ENCODE data around the gene TOM1.

Gene TOM1

DNA sequence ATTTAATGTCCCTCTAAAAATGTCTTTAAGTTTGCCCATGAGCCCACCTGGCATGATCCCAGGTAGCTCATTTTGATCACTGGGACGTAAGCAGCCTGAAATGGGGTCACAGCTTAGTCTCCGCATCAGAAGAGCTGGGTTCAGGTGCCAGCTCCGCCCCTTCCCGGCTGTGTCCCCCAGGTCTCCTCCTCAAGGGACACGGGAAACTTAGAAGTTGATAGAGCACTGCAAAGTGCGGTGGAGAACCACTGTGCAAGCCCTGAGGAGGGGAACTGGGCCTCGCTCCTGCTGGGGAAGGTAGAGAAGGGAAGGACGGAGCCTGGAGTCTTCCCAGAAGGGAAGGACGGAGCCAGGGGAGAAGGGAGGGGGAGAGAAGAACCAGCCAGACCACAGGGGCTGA is 7.7 kb downstream of the TOM1 start:
- no peak for DNase-seq (ENCODE audit: low read depth)

DNA sequence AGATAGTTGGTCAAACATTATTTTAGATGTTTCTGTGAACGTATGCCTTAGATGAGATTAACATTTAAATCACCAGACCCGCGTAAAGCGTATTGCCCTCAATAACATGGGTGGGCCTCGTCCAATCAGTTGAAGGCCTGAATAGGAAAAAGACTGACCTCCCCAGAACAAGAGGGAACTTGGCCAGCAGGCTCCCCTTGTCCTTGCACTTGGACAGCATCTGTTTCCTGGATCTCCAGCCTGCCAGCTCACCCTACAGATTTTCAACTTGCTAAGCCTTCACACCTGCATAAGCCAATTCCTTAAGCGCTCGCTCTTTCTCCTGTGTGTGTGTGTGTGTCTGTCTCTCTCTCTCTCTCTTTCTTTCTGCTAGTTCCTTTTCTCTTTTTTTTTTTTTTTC is 8.2 kb downstream of the TOM1 start:
- DNase-seq (ENCODE audit: low read depth): no peak

DNA sequence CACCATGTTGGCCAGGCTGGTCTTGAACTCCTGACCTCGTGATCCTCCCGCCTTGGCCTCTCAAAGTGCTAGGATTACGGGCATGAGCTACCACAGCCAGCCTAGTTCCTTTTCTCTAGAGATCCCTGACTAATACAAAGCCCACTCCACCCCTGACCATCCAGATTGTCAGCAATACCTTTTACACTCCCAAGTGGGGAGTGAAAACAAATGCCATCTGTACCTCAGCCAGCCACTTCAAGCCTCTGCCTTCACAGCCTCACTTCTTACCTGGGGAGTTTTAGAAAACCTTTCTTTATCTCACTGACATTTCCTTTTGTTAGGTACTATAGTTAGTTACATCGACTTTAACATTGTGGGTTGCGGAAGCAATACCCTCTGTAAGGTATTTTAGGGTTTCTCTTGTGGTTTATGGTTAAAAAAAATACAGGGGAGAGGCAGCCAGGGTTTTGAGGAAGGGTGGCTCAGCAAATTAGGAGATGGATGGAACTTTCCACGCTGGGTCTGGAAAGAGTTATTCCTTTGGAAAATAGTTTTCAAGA is 8.9 kb downstream of the TOM1 start:
- no peak for DNase-seq (ENCODE audit: low read depth)

DNA sequence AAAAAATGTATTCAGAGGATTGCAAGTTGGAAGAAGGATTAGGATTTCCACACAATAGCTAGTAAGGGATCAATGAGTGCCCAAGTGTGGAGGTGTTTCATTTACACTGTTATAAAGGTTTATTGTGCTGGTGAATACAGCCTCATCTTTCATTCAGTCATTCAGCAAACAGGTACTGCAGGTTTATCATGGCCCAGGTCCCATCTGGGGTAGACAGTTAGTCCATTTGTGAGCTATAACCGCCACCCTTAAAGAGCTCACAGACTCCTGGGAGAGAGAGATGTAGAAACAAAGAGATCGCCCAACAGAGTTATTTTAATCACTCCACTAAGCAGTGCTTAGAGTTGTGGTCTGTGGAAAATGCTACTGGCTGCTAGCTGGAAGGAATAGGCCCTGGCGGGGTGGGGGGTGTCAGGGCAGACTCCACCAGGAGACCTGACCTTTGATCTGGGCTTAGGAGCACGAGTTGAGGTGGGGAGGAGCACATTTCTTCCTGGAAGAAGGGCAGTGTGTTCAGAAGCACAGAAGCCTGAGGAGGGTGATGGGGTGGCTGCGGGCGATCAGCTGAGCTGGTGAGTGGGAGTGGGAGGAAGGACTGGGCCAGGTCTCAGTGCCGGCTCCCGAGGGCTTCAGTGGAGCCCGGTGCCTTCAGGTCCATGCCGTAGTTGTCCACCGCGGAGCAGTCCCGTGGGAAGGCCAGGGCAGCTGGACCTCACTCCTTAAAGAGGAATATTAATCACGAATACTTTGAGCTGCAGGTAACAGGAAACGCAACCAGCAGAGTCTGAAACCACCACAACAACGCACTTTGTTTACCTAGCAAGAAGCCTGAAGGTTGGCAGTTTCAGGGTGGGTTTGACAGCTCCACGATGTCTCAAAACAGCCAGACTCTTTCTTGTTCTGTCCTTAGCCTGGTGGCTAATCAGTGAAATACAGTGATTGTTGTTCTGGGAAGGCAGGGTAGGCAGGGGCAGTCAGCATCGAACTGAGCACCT is 11.2 kb downstream of the TOM1 start:
- DNase-seq (ENCODE audit: low read depth): no peak

DNA sequence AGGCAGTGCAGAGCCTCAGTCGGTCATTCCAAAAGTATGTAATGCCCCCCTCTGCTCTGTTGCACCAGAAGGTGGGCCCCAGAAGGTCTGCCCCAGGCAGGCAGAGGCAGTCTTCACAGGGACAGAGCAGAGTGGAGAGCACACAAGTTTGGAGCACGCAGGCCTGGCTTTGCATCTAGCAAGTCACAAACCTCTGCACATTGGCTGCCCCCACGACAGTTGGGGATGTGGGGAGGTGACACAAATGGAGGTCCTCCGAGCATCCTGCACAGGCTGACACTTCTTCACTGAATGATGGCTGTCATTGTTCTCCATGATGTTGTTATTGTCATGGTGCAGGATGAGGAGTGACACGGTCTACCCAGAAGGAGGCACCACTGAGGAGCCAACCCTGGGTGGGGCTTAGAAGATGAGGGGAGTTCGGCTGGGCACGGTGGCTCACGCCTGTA is 11.9 kb downstream of the TOM1 start:
- no peak for DNase-seq (ENCODE audit: low read depth)

DNA sequence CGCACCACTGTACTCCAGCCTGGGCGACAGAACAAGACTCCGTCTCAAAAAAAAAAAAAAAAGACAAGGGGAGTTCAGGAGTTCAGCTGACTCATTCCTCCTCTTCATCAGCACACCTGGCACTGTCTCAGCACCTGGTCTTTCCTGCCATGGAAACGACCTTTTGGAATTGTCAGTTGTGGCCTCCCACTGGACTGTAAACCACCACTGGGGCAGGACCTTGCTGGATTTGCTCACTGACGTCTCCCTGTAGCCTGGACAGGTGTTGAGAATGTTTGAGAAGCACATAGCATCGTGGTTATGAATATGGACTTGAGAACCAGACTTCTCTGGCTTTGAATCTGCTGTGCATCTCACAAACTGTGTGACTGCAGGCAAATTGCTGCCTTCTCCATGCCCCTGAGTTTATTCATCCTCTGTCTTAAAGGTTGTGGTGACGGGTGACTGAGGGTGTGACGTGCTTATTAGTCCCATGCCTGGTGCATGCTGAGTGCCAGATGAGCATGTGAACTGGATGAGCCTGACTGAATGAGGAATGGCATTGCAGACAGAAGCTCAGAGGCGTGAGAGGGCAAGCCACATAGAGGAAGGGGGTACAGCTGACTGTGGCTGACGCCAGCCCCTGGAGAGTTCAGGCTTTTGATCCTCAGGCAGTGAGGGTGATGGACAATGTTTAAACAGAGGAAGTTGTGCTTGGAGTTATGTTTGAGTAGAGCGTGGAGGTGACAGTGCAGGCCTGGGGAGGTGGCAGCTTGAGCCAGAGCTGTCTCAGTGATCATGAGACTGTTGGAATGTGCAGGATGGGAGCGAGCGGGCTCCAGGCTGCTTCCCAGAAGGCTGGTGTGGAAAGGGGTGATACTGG is 12.7 kb downstream of the TOM1 start:
- DNase-seq (ENCODE audit: low read depth): no peak

DNA sequence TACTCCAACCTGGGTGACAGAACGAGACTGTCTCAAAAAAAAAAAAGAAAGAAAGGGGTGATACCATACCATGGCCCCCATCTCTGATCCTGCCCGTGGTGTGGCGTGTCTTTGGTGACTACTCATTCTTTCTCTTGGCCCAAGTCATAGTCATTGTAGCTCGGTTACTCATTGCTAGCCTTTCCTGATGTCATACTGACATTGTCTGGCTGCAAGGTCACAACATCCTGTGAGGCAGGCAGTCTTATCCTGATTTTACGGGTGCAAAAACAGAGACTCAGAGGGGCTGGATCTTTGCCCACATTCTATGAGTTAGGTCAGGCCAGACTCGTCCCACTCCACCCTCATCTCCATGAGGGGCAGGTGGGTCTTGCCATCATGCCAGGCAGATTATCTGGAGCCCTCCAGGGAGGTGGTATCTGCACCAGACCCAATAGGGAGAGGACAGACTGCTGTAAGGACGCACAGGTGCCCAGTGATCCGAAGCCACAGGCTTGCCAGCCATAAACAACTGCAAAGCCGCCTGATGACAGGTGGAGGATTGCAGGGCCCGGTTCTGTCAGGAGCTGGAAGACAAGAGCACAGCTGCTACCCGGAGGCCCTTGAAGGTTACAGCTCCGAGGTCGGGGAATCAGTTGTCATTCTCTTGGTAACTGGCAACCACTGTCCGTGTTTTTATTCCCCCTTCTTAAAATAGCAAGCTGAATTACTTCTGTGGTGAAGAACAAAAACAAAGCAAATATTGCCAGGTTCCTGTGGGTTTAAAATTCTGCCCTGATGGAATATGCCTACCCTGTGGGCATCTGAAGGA is 13.8 kb downstream of the TOM1 start:
- DNase-seq (ENCODE audit: low read depth): no peak

DNA sequence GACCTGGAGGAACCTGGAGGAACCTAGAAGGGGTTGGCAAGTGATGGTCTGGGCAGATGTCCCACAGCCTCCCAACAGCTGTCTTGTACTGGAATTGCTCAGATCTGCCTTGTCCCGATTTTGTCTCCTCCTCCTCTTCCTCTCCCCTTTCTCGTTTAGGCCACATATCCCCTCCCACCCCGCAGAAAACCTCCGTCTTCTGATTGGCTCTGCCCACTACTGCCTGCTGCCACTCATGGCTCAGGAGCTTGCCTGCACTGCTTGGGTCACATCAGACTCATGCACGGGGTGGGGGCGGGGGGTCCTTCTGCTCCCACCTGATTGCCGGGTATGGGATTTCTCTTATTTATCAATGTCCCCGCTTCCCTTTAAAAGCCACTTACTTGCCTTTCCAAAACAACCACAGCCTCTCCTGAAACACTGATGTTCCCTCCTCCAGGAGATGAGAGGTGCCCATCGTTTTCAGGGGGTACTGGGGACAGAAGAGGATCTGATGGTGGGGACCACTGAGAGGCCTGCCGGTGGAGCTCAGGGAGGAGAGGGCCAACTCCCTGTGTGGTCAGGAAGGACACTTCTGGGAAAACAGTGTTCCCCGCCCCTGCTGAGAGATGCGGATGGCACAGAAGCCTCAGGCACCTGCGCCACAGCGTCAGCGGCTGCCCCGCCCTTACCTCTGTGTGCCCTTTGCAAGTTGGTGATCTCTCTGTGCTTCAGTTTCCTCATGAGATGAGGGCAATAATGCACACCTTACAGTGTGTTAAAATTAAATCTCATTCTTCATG is 14.7 kb downstream of the TOM1 start:
- DNase-seq (ENCODE audit: low read depth): no peak

DNA sequence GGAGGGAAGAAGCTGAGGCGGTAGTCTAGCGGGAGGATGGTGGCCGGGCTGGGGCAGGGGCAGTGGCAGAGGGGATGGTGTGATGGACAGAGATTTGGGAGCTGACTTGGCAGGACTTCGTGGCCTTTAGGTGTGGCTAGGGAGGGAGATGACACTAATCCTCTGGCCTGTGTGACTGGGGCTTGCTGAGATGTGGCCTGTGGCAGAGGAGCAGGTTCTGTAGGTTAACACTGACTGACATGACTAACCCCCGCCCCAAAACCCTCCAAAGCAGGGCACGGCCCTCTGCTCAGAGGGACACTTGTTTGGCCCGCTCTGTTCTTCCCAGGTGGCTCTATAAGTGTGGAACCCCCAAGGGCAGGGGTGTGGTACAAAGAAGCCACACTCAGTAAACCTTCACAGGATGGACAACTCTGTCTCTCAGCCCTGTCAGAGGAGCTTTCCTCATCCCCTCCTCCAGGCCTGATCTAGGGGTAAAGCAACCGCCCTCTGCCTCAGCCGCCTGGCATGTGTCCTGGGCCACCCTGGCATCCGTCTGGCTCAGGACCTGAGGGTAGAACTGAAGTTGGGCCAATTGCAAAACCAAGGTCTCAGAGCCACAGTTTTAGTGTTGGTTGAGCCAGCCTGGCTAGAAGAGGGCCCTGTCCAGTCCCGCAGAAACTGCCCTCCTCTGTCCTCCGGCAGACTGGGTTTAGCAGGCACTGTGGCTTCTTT is 15.6 kb downstream of the TOM1 start:
- no peak for DNase-seq (ENCODE audit: low read depth)

DNA sequence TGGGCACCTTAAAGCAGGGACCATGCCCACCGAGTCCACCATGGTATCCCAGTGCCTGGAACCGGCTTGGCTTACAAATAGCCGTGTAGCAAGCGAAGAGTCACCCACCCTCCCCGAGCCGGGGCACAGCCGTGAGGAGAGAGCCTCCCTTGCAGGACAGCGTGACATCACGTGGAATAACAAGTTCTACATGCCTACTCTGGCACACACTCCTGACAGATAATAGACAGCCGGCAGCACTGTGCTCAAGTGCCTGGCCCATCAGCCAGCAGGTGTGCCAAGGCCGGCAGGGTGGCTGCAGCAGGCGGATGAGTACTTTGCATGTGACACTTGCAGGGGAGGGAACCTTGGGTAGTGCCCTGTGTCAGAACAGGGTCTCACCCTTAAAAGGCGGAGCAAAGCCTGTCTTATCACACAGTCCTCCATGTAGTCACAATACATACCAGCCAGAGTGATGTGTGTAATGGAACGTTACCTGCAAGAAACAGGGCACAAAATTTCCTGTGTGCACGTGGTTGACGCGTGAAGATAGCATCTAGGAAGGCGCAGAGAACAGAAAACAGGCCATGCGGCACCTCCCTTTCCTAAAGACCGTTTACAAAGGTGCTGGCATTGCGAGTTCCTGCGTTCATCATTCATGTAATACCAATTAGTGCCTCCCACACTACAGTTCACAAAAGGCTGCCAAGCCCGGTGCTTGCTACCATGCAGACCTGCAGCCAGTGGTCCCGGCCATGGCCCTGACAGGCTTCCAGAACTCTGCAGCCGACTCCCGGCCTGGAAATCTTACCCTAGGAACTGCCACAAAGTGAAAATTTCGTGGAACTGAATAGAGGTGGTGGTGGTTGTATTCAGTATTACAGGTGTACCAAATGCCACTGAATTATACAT is 16.4 kb downstream of the TOM1 start:
- no peak for DNase-seq (ENCODE audit: low read depth)

DNA sequence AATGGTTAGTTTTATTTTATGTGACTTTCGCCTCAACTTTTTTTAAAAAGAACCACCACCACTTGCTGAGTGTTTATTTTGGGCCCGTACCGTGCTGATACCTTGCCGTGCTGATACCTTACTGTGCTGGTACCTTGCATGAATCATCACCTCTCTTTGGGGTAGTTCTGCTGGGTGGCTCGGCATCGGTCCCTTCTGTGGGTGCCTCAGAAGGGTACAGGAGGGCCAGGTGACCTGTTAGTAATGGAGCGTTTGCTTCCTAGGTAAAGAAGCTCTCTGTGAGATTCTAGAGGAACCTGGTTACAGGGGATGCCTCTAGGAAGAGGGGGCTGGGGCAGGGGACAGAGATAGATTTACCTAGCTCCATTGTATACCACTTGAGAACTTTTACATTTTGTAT is 17.1 kb downstream of the TOM1 start:
- no peak for DNase-seq (ENCODE audit: low read depth)

DNA sequence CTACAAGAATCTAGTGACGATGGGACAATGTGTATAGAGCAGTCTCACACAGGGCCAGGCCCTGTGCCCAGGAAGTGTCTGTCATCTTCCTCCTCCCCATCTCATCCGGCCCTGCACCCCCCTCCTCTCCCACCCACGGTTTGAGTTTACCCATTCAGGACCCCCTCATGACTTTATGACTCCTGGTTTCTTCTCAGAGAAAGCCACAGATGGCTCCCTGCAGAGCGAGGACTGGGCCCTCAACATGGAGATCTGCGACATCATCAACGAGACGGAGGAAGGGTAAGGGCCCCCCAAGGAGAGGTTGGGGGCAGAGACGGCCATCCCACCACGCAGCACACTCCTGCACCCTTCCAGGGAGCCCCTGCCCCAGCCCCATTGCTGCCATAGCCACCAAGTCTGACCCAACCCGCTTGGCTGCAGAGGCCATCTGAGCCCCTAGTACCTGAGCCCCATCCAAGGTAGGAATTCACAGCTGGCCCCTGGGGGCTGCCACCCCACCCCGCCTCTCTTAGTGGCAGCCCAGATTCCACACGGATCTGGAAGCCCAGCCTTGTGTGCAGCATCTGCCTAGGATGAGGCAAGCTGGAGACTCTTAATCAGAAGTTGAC is 18.1 kb downstream of the TOM1 start:
- no peak for DNase-seq (ENCODE audit: low read depth)

DNA sequence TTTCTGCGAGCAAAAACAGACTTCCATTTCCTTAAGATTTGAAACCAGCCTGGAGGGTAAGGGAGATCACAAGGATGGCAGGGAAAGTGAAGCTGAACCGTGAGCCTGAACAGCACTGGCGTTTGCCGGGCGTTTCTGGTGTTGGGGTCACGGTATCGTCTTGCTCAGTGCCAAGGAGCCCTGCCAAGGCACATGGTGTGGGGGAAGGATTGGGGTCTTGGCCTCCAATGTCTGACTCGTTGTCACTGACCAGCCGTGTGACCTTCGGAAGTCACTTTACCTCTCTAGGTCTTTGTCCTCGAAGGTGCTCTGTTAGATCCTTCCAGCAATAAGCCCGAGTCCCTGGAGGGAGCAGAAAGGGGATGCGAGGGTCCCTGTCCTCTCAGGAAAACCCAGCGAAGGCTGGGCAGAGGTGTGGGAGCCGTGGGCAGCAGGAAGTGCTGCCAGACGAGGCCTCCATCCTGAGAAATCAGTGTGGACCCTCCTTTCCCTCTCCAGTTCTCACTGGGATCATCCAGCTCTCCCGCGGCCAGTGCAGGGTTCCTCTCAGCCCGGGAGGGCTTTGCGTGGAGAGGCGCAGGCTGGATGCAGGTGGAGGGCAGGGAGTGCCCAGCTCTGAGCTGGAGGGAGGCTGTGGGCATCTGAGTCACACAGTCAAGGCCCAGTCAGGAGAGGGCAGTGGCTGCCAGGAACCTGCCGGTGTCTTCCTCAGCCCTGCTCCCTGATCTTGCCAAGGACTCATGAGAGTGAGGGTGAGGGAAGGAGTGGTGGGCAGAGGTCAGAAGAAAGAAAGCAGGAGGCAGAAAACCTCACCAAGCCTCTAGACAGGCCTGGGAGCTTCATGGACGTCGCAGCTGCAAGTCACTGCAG is 18.9 kb downstream of the TOM1 start:
- no peak for DNase-seq (ENCODE audit: low read depth)

DNA sequence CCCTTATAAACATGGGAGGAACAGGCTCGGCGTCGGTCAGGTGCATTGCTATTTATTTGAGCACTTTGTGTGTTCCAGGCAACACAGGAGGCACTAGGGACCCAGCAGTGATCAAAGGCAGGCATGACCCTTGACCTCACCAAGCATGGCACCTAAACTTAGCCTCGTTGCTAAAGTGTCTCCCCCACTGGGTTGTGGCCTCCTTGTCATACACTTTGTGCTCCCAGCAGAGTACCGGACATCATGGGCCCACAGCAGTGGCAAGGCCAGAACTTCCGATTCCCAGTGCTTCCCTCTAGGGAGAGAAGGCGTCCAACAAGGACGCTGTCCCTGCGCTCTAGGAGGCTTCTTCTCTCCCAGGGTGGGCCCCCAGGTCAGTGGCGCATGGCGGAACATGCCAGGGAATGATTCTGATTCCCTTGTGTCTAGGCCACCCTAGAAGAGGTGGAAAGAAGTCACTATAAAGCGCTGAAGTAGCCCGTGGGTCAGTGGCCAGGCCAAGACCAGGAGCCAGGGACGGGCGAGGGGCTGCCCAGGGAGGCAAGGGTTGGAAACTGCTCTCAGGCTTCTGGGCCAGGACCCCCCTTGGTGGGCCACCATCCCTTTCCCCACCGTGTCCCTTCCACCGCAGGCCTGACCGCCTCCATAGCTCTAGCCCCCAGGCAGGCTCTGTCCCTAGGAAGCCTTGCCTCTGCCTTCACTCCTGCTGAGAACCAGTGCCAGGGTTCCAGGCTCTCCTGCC is 19.7 kb downstream of the TOM1 start:
- DNase-seq (ENCODE audit: low read depth): no peak

DNA sequence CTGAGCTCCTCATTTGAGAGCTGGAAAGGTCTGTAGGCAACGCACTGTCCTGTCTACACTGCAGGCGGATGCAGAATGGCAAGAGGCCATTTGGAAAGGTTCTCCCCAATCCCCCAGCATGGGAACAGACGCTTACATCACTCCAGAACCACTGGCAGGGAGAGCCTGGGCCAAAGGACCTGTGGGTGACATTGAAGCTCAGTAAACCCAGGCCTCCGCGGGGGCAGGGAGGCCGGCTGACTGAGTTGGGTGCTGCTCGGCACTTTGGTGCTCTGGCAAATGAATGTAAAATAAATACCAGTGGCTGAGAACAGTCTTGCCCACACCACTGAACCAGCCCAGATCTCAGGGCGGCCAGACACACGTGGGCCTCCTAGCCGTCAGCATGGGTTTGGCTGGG is 22.4 kb downstream of the TOM1 start:
- DNase-seq (ENCODE audit: low read depth): no peak

DNA sequence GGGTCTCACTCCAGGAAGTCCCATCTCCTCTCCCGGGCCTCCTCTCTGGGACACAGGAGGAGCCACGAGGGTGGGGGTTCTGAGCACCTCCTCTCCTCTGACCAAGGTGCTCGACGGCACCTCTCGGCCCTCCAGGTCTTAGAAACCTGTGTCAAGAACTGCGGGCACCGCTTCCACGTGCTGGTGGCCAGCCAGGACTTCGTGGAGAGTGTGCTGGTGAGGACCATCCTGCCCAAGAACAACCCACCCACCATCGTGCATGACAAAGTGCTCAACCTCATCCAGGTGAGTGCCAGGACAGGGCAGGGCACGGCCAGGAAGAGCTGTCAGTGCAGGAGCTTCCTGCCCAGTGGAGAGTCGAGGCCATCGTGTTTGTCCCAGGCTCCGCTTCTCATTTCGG is 23.2 kb downstream of the TOM1 start:
- DNase-seq (ENCODE audit: low read depth): no peak

DNA sequence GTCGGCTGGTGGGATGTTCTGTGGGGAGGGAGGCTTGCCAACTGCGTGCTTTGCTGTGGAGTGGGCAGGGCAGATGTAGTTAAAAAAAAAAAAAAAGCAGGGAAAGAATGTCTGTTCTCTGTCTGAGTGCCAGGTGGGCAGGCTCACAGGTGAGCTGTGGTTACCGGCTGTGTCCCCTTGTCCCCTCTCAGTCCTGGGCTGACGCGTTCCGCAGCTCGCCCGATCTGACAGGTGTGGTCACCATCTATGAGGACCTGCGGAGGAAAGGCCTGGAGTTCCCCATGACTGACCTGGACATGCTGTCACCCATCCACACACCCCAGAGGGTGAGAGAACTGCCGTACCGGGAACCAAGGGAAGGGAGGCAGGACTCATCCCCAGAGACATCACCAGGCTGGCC is 23.6 kb downstream of the TOM1 start:
- no peak for DNase-seq (ENCODE audit: low read depth)

Data from fibroblast of the conjunctiva (primary cell).